Measurements from ENCODE around the gene PASK. TPM values are rescaled to one million over a fixed set of nuclear protein-coding genes. Genes with fewer than 3 reads are reported as not detected.

Gene PASK
- 2.3 and 7.7 TPM in 2 replicates for total RNA-seq

GRCh38 chr2:241148891-241149674, at the start of gene PASK:
Gene PASK, minus strand, starts transcription at chr2:241149472. Its CDS starts 6,440 bp downstream, at chr2:241143032.

DNA sequence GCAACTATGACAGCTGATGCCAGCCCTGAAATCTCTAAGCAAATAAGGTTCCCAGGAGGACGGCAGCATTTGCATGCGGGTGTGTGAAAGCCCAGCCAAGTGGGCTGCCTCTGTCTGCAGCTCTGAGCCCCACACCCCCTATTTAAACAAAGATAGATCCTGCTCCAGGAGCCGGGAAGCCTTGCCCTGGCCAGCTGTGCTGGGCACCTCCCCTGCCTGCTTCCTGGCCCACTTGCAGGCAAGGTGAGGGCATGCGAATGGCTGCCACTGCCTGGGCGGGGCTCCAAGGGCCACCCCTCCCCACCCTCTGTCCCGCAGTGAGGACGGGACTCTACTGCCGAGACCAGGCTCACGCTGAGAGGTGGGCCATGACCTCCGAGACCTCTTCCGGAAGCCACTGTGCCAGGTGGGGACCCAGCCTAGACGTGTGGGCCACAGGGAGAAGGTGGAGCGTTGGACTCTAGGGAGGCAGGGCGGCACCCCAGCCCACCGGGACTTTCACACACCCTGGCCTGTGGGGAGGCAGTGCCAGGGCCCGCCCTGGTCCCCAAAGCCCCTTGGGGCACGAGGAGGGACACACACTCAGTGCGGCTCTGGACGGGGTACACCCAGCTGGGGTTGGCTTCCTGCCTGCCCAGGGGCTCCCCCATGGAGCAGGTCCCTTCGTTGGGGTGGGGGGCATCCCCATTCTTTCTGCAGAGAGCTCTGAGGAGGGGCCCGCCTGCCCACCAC, 39.3 kb upstream of the PASK start, which contains the start of gene ANO7:
ANO7 (plus strand) TSS at position 317 of the 732 bp plus-strand sequence. CDS start 1,387 bp downstream, outside the sequence.

DNA sequence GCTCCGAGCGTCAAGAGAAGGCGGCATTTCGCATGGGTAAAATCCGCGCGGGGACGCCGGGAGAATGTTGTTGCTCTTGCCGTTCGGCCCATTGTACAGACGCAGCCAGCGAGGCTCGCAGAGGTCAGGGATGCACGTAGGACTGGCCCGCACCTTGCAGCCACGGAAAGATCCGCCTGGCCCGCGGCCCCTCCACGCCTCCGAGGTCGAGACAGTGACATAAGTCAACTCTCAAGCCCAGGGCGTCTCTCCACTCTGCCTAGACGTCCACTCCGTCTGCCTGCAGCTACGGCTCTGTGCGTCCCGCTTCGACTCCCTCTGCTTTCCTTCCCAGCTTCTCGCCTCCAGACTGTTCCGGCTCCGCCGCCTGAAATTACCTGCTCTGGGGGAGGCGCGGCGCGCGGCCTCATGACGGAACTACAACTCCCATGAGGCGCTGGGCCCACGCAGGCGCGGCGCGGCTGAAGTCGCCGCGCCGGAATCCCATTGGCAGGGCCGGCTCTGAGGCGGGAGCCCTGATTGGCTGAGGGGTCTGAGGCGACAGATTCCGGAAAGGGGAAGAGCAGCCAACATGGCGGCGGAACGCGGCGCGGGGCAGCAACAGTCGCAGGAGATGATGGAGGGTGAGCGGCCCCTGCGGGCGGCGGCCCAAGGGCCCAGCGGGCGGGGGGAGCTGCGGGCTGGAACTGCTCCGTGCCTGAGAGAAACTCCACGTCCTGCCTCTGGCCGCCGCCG, 820 bp upstream of the PASK start, which contains the start of gene PPP1R7:
PPP1R7 (plus strand) TSS at position 543 of the 735 bp plus-strand sequence; CDS start at position 572, 29 bp downstream.

GRCh38 chr2:241102239-241102803, 47.0 kb downstream of the PASK start, which contains the start of gene MTERF4:
Gene MTERF4, minus strand, starts transcription at chr2:241102287. Its CDS starts 14 bp downstream, at chr2:241102273.

Other genes with a start within 250 kb of the PASK start
- gene CROCC2, start 243.1 kb downstream of the PASK start, total RNA-seq = not detected in 2 replicates
- gene SNED1, start 150.9 kb downstream of the PASK start, total RNA-seq = 4.6 and 10.7 TPM in 2 replicates
- 22.6 and 25.7 TPM in 2 replicates for gene MTERF4, start 47.2 kb downstream of the PASK start, total RNA-seq
- gene PPP1R7, start 995 bp upstream of the PASK start, total RNA-seq = 53.3 and 126 TPM in 2 replicates
- 0.38 and 0.85 TPM in 2 replicates for gene ANO7, start 39.2 kb upstream of the PASK start, total RNA-seq
- 1,015 and 1,103 TPM in 2 replicates for gene HDLBP, start 166.2 kb upstream of the PASK start, total RNA-seq
- 419 and 451 TPM in 2 replicates for gene SEPTIN2, start 166.5 kb upstream of the PASK start, total RNA-seq
- 33.8 and 40.3 TPM in 2 replicates for gene FARP2, start 206.8 kb upstream of the PASK start, total RNA-seq